OCI-LY1 (cell line): ENCODE measurements around the gene GABRD.
"Not testable (repeated sequence)": the region's sequence is repeated elsewhere in the genome, so short reads cannot be mapped to it uniquely, and the experiment has no call there.

ENCODE experiments used
- H2AFZ ChIP-seq: fragments of 200-600 bp; sonication (generic), shearing (Covaris generic); 2 replicates; pipeline ENCODE4 v1.6.0; 2014; ENCODE audit warnings: antibody characterized with exemption, mild to moderate bottlenecking, low read length
- H3F3A ChIP-seq: fragments of 200-600 bp; sonication (generic), shearing (Covaris generic); 2 replicates; pipeline ENCODE4 v1.6.0; 2014; ENCODE audit warnings: mild to moderate bottlenecking, antibody characterized with exemption, low read length, moderate library complexity; ENCODE audit not compliant: insufficient read depth
- H3K27ac ChIP-seq: fragments of 200-600 bp; sonication (generic); 2 replicates; pipeline ENCODE4 v1.5.1; 2014; ENCODE audit warnings: low read length, mixed run types, mild to moderate bottlenecking, low read depth; ENCODE audit not compliant: poor library complexity, severe bottlenecking
- H3K27me3 ChIP-seq: fragments of 200-600 bp; sonication (generic); 2 replicates; pipeline ENCODE4 v1.6.0; 2014; ENCODE audit warnings: antibody characterized with exemption, mild to moderate bottlenecking, low read length, moderate library complexity; ENCODE audit not compliant: insufficient read depth
- H3K36me3 ChIP-seq: fragments of 200-600 bp; sonication (generic); 2 replicates; pipeline ENCODE4 v1.6.1; 2014; ENCODE audit warnings: mild to moderate bottlenecking, antibody characterized with exemption, low read length, moderate library complexity, mixed read lengths; ENCODE audit not compliant: insufficient read depth
- H3K4me1 ChIP-seq: fragments of 200-600 bp; sonication (generic); 2 replicates; pipeline ENCODE4 v1.5.1; 2014; ENCODE audit warnings: mild to moderate bottlenecking, low read length, moderate library complexity; ENCODE audit not compliant: insufficient read depth, severe bottlenecking
- H3K4me2 ChIP-seq: fragments of 200-600 bp; sonication (generic), shearing (Covaris generic); 2 replicates; pipeline ENCODE4 v1.6.1; 2014; ENCODE audit warnings: low read length
- H3K4me3 ChIP-seq: fragments of 200-600 bp; sonication (generic); 2 replicates; pipeline ENCODE4 v1.5.1; 2014; ENCODE audit warnings: low read length, low read depth, mild to moderate bottlenecking, mixed read lengths; ENCODE audit not compliant: poor library complexity, severe bottlenecking
- H3K79me2 ChIP-seq: fragments of 200-600 bp; shearing (Covaris generic); 2 replicates; pipeline ENCODE4 v1.6.1; 2016; ENCODE audit warnings: mixed run types, low read length, mixed read lengths; ENCODE audit not compliant: insufficient read depth
- H3K9ac ChIP-seq: fragments of 200-600 bp; sonication (generic), shearing (Covaris generic); 2 replicates; pipeline ENCODE4 v1.6.1; 2014; ENCODE audit warnings: mild to moderate bottlenecking, low read length, mixed read lengths
- H3K9me2 ChIP-seq: fragments of 200-600 bp; sonication (generic), shearing (Covaris generic); 2 replicates; pipeline ENCODE4 v1.6.1; 2014; ENCODE audit warnings: low read depth, mild to moderate bottlenecking, low read length, mixed read lengths
- H3K9me3 ChIP-seq: fragments of 200-600 bp; shearing (Covaris generic); 2 replicates; pipeline ENCODE4 v1.6.1; 2014; ENCODE audit warnings: low read length, mixed read lengths
- H4K20me1 ChIP-seq: fragments of 200-600 bp; sonication (generic), shearing (Covaris generic); 2 replicates; pipeline ENCODE4 v1.6.0; 2016; ENCODE audit warnings: mild to moderate bottlenecking, low read length; ENCODE audit not compliant: insufficient read depth
- CTCF ChIP-seq: fragments of 200-600 bp; sonication (generic), shearing (Covaris generic); IDR thresholded peaks from 2 replicates; pipeline ENCODE4 v1.5.1; 2017; ENCODE audit warnings: mild to moderate bottlenecking, antibody characterized with exemption, low read length, moderate library complexity, mixed read lengths
- EZH2 ChIP-seq: fragments of 200-600 bp; sonication (generic), shearing (Covaris generic); IDR thresholded peaks from 2 replicates; pipeline ENCODE4 v1.8.0; 2017; ENCODE audit warnings: borderline replicate concordance, mixed run types, mild to moderate bottlenecking, antibody characterized with exemption, low read length, moderate library complexity, mixed read lengths

GABRD gene

DNA sequence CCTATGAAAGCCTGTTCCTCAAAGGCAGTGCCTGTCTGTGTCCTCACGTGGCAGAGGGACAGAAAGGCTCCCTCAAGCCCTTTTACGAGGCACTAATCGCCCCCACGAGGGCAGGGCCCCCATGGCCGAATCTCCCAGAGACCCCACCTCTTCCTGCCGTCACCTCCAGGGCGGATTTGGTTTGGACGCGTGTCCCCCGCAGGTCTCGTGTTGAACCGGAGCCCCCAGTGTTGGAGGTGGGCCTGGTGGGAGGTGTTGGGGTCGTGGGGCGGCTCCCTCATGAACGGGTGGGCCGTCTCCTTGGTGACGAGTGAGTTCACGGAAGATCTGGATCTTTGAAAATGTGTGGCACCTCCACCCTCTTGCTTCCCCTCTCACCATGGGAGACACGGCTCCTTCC, 43.1 kb upstream of the GABRD start:
- no peaks in the 10 kb centered on the region for H3K9me3 ChIP-seq
- H3K36me3 ChIP-seq, result no peaks in the 10 kb centered on the region
- H3K9ac ChIP-seq, result no peak overlapping the region
- no peaks in the 10 kb centered on the region for H3F3A ChIP-seq
- H3K27ac ChIP-seq, result no peak overlapping the region
- no peaks in the 10 kb centered on the region for H3K79me2 ChIP-seq
- no peaks in the 10 kb centered on the region for H3K4me1 ChIP-seq
- H2AFZ ChIP-seq, result no peak overlapping the region
- H3K27me3 ChIP-seq, result no peaks in the 10 kb centered on the region
- no peaks in the 10 kb centered on the region for H4K20me1 ChIP-seq
- no peak for TF ChIP-seq CTCF
- no peak for TF ChIP-seq EZH2
- no peaks in the 10 kb centered on the region for H3K9me2 ChIP-seq
- no peak overlapping the region for H3K4me3 ChIP-seq
- no peak overlapping the region for H3K4me2 ChIP-seq

DNA sequence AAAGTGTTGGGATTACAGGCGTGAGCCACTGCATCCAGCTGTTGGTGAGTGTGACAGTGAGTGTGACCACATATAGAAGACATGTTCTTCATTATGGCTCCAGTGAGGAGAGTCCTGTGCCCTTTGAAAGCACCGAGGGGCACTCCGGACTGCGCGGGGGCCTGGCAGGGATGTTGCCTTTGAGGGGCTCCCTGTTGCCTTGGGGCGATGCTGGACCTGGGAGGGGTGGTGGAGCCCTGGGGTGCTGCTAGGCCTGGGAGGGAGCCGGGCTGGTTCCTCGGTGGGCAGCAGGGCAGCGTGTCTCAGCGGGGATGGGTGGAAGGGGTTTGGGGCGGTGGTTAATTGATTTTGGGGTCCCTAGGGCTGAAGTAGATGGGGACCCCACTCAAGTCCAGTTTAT, 41.0 kb upstream of the GABRD start:
- no peaks in the 10 kb centered on the region for H3K79me2 ChIP-seq
- H3F3A ChIP-seq, result no peaks in the 10 kb centered on the region
- no peaks in the 10 kb centered on the region for H3K36me3 ChIP-seq
- no peaks in the 10 kb centered on the region for H3K9me2 ChIP-seq
- TF ChIP-seq EZH2 (no peak), CTCF (no peak)
- H3K4me1 ChIP-seq, result no peaks in the 10 kb centered on the region
- H3K27ac ChIP-seq, result no peak overlapping the region
- no peak overlapping the region for H2AFZ ChIP-seq
- no peak overlapping the region for H3K4me3 ChIP-seq
- no peaks in the 10 kb centered on the region for H4K20me1 ChIP-seq
- no peak overlapping the region for H3K4me2 ChIP-seq
- H3K9me3 ChIP-seq, result no peaks in the 10 kb centered on the region
- H3K27me3 ChIP-seq, result no peaks in the 10 kb centered on the region
- H3K9ac ChIP-seq, result no peak overlapping the region

GRCh38 chr1:1978690-1979481, 40.3 kb upstream of the GABRD start:
- H3K9me3 ChIP-seq, H3K4me1 ChIP-seq, H3K27me3 ChIP-seq, H3K9me2 ChIP-seq, H2AFZ ChIP-seq, H3K79me2 ChIP-seq, H3K4me3 ChIP-seq, H3K4me2 ChIP-seq, H4K20me1 ChIP-seq, H3K27ac ChIP-seq, H3K36me3 ChIP-seq, H3K9ac ChIP-seq, H3F3A ChIP-seq: not testable (repeated sequence)

DNA sequence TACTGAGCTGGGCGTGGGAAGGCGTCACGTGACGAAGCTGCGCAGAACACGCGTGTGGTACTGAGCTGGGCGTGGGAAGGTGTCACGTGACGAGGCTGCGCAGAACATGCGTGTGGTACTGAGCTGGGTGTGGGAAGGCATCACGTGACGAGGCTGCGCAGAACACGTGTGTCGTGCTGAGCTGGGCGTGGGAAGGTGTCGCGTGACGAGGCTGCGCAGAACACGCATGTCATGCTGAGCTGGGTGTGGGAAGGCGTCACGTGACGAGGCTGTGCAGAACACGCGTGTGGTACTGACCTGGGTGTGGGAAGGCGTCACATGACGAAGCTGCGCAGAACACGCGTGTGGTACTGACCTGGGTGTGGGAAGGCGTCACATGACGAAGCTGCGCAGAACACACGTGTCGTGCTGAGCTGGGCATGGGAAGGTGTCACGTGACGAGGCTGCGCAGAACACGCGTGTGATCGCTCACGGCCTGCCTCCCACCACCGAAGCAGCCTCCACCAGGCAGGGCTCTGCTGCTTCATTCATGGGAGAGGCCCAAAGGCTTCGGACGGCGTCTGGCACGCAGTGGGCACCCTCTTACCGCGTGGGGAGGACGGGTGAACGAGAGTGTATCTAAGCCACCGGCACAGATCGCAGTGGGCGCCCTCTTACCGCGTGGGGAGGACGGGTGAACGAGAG, 39.5 kb upstream of the GABRD start:
- Histone ChIP-seq H3K79me2 (no peaks in the 10 kb centered on the region), H3F3A (no peaks in the 10 kb centered on the region), H3K9ac (no peak overlapping the region), H3K27ac (no peak overlapping the region), H3K4me2 (no peak overlapping the region), H3K4me3 (no peak overlapping the region), H2AFZ (no peak overlapping the region), H3K9me2 (no peaks in the 10 kb centered on the region), H3K27me3 (no peaks in the 10 kb centered on the region), H3K9me3 (no peaks in the 10 kb centered on the region), H4K20me1 (no peaks in the 10 kb centered on the region), H3K4me1 (no peaks in the 10 kb centered on the region), H3K36me3 (no peaks in the 10 kb centered on the region)
- TF ChIP-seq CTCF, result no peak
- TF ChIP-seq EZH2, result no peak
